ENCODE data around the gene ZMIZ1.

DNA sequence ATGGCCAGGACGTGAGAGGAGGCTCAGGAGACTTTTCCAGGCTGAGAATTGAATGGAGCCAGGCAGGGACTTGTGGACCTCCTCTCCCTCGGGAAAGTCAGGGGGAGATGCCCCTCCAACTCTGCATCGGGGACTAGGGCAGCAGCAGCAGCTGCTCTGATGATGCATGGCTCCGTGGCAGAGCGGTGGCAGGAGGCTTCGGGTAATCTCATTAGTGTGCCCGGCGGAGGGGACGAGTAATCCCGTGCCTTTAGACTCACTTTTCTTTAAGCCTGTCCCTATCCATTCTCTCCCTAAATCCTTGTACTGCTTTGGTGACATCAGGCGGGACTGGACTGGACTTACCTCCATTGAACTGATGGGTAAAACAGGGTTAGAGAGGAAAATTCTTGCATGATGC, 75.1 kb downstream of the ZMIZ1 start:
- TF ChIP-seq CTCF (IDR thresholded peaks at IDR 0.05) (no peak), POLR2A (IDR thresholded peaks at IDR 0.05) (no peak)

Measured in suprapubic skin (tissue), 3 donors.